NCI-H526 treated with DMSO at 0.1 percent for 48 hours (cell line): ENCODE results near the gene OGA.
"Not testable (repeated sequence)": the region's sequence is repeated elsewhere in the genome, so short reads cannot be mapped to it uniquely, and the experiment has no call there.

ENCODE experiments used
- DNase-seq: peaks from one replicate; lab custom pipeline; 2025; lab: John Stamatoyannopoulos, UW

The OGA gene

DNA sequence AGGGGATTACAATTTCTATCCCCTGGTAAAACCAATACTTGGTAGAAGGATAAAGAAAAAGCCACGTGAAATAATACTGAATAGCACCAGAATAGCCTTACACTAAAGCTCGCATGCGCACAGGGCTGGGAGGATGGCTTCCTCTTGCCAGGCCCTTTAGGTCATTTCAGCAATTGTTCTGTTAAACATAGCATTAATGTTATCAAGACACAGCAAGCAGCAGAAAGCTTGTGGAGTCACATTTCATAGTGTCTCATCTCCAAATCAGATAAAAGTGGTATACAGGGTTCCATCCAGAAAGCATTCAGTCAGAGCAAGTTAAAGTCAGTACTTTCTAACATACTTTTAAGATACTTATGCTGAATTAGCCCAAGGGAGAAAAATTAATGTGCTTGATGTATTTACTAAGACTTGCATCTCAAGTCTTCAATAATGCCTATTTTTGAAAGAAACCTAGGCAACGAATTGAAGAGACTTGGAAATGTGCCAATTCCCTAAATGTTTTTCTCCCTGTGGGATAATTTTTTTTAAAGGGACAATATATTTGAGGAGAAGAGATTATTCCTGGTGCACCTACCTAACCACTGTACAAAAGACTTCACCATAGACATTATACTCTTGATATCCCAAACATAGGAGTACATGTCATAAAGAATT, 20.7 kb downstream of the OGA start:
- DNase-seq = no peak

DNA sequence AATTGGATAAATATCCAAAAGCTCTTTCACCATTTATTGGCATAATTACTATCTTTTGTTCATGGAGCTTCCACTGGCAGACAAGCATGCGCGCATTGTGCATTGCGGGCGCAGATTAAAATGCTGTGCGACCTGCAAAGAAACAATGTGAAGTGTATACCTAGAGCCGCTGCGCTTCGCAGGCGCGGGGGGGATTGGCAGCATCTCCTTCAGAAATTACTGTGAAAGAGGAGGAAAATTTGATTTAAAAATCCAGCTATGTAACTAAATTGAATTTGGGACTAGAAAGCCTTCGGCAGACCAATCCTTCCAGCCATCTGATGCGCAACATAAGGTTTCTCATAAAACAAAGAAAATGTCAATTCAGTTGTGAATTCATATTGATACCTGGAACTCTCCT, 24.7 kb downstream of the OGA start:
- no peak for DNase-seq

DNA sequence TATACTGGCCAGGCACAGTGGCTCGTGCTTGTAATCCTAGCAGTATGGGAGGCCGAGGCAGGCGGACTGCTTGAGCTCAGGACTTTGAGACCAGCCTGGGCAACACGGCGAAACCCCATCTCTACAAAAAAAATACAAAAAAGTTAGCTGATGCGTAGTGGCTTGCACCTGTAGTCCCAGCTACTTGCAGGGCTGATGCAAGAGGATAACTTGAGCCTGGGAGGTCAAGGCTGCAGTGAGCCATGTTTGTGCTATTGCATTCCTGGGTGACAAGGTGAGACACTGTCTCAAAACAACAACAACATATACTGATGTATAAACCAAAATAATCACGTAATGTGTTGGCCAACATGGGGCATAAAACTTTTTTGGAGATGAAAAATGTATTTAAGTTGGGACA, 28.6 kb downstream of the OGA start:
- DNase-seq = no peak

DNA sequence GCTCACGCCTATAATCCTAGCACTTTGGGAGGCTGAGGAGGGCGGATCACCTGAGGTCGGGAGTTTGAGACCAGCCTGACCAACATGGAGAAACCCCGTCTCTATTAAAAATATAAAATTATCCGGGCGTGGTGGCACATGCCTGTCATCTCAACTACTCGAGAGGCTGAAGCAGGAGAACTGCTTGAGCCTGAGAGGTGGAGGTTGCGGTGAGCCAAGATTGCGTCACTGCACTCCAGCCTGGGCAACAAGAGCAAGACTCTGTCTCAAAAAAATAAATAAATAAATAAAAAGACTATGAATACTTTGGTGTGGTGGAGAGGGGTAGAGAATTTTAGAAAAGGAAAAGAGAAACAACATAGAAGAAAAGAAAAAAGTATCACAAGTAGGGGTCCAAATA, 29.0 kb downstream of the OGA start:
- not testable (repeated sequence) for DNase-seq

DNA sequence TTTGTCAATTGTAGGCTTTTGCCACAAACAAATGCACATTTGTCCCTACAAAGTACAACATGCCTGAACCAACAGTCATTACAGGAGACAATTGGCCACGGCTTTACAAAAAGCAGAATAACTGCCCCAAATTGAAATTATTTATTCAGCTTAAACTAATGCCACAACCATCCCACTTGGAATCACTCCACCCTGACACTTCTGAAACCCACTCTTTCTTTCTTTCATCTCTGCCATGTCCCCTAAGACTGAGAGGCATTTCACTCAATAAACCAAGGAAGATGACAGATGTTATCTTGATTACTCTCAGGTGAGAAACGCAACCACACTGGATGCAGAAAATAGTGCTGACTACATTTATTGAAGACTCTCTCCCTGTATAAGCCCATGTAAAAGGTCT, 32.4 kb downstream of the OGA start:
- no peak for DNase-seq

DNA sequence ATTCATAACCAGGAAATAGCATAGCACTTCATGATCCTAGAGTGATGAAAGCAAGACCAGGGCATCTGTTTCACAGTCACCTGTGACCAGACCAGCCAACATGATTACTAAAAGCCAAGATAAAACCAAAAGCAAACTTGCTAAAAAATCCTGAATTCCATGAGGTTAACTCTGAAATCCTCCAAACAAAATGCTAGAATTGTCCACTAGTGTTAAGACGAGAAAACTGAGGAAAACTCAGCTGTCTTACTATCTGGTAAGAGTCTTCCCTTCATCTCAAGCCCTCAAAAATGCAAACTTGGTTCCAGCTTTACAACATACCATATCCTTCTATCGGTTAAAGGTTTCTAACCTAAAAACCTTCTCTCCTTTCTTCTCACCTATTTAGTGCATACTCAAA, 33.7 kb downstream of the OGA start:
- no peak for DNase-seq

DNA sequence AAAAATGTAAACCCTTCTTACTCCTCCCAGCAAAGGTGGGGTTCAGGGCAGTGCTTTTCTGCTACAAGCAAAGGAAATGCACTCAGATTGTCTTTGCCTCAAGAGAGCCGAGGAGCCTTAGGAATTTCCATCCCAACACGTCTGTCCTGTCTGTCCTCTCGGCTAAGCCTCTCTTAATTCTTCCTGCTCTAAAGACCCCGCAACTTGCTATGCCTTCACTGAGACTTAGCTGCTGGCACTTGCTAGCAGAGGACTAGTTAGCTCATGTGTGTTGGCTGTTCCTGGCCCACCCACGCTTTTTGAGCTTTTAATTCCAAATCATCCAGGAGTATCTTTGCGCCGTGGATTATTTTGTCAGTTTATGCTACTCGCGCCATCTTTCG, 34.5 kb downstream of the OGA start:
- no peak for DNase-seq

DNA sequence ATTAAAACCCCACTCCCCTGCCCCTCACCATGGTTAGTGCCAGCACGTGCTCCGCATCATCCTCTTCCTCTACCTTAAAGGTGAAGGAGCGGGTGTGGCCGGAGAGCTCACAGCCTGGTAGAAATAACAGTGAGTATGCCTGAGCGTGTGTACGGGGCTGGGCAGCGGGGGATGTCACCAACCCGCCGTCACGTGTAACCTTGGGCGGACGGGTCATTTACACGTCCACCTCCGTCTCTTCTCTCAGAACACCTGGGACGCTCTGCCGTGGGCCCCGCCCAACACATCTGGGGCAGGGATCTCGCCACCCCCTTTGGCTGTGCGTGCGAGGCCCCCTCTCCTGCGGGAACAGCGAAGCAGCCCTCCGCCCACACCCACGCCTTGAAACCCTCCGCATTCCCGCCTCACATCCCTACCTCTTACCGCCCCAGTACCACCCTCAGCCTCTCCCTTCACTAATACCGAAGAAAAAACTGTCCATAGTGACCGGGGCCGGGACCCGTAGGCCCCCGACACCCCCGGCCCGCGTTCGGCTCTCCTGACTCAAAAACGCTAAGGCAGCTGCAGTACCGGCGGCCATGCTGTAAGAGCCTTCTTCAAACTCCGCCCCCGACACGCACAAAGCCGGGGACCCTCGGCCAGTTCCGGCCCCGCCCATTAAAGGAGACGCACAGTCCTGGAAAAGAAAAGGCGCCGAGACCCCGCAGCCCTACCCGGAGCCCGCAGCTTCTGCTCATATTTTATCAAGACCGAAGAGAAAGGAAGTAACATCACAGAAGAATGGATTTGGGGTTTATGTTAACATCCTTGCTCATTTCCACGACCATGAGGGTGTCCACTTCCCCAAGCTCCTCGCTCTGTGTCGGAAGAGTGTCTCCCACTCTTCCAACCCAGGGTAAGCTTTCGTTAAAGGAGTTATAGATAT, 35.2 kb downstream of the OGA start, which contains the start of gene NPM3:
TSS of gene NPM3 (minus strand) at position 636 of the 925 bp plus-strand sequence. CDS start at position 580, 56 bp downstream.
- DNase-seq = peak; percentile 39

DNA sequence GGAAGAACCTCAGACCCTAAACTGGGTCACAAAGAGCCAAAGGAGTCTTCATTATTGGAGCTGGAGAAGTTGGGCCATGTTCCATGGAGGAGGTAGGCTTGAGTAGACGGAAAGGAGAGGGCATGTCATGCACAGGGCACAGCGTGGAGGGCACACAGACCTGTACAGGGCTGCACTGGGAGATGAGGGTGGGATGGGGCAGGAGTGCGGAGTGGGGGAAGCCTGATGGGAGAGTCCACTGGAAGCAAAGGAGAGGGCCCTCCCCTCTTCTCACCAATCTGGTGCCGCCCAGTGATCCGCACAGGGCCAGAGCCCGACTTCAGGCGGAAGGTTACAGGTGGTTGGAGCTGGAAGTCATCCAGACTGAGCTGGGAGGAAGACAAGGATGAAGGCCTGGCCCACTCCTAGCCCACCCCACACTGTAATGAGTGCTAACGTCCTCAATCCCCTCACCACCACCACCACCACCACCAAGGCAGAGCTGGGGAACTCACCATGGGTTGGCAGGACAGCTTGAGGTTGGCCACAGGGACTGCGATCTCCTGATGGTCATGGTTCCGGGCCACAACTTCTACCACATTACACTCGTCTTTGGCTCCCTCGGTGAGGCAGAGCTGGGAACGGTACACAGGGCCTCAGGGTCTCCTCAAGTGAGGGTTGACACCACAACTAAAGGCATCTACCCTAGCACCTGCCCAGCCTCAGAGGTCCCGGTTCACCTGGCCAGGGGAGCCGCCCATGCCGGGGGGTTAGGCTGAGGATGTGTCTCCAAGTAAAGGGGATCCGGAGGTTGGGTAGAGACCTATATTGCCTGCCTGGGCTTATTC, 36.0 kb downstream of the OGA start:
- no peak for DNase-seq

DNA sequence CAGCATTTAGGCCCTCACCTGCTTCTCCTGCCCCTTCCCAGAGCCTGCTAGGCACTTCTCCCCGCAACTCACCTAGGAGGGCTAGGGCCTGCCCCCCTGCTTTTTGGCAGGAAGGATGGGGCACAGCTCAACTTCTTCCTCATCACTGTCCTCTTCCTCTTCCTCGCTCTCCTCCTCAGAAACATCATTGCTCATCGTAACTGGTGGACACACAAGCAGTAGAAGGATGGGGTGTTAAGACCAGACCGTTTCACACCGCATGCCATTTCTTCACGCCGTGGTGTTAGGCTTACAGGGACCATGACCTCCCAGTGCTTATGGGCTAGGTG, 36.6 kb downstream of the OGA start:
- DNase-seq = no peak

DNA sequence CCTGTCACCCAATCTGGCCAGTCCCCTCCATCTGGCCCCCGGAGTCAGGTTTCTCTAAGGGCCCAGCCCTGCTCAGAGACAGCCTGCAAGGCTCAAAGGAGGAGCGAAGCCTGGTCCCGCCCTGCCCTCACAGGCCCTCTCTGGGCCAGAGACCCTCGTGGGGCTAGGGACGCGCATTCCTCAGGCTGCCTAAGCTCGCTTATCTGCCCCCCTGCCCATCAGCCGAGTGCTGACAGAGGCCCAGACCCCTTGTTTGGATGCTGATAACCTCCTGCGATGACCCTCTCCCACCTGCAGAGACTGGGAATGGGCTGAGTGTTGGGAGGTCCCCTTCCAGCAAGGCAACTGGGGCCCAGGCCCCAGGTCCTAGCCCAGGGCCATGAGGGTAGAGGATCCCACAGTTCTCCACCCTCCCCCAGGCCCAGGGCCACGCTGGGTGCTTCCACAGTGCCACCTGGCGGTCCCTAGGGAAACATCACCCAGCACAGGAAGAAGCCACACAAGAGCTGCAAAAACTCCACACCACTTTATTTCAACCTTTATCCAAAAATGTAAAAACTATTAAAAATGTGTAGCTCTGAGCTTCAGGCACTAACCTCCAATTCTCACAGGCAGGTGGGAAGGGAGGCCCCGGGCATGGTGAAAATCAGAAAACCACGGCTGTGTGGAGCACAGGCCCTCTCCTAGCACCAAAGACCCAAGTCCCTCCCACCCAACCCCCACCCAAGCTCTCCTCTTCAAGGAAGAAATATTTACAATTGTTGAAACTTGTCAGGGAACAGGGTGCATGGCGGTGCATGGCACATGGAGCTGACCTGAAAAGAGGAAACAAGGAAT, 37.2 kb downstream of the OGA start:
- peak; percentile 8 for DNase-seq

DNA sequence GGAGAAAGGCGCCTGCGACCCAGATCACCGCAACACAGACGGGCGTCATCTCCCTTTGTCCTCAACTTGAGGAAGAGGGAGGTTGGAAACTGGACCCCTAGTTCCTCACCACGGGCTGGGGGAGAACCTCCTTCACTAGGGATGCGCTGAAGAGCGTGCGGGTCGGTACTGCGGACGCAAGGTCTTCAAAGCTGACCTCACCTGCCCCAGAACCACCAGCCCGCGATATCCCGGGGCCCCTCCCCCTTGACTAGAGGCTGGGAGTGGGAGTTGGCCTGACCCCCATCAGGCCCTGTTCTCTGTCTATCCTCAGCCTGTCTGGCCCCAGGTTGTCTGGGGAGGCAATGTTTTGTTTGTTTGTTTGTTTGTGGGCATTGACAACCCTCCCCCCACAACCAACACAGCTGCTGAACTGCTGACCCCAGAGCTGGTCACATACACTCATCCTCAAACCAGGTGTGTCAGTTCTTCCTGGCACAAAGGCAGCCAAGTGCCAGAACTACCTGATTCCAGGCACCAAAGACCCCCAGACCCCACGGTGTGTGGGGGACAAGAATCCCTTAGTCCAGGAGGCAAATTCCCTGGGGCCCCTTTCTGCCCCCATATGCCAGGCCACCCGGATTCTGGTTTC, 37.9 kb downstream of the OGA start:
- DNase-seq = no peak

DNA sequence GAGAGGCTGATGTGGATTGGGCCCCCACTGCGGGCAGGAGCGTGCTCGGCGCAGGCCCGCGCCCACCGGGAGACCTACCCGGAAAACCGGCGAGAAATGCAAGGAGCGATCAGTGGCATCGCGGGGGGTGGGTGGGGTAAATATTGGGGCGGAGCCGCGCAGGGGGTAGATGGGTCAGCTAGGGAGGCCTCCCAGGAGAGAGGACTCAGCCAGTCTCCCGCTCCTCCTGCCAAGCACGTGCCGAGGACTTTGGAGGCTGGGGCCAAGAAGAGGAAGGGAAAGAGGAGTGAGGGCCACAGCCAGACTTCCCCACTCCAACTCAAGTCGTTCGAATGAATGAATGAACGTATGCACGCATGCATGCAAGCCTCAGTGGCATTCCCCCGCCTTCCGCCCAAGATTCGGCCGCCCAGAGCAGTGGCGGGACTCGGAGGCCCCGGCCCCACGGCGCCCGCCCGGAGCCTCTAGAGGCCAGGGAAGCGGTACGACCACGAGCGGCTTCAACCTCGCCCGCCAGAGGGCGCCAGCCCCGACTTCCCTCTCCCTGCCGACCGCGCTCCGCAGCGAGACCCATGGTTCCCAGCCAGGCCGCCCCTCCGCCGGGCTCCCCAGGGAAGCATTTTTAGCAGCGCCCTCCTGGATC, 38.6 kb downstream of the OGA start:
- peak; percentile 18 for DNase-seq

DNA sequence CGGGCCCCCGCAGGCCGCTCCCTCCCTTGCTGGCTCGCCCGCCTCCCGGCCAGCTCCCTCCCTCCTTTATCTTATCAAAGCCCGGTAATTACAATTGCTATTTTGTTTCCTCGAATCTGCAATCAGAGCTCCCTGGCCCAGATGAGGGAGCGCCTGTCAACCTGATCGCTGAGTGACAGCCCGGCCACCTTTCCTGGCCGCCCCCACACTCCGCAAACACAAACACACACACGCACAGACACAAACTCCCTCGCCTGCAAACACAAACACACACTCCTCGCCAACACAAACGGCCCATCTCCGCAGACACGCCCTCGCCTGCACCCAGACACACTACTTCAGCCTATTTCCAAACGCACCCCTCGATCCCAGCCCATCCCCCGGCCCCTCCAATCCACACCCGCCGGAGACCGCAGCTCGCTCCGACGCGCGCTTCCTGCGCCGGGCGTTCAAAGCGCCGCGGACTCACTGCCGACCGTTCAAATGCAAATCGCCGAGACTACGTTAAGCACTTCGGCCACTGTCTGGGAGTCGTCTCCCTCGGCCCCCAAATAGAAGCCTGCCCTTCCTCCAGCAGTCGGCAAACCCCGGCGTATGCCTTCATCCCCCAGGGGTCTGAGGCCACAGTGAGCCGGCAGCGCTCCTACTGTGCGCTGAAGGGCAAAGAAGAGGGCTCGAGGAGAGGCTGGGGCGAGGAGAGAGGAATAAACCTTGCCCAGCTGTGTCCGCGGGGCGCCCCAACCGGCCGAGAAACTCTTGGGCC, 39.3 kb downstream of the OGA start:
- DNase-seq = peak; percentile 37

DNA sequence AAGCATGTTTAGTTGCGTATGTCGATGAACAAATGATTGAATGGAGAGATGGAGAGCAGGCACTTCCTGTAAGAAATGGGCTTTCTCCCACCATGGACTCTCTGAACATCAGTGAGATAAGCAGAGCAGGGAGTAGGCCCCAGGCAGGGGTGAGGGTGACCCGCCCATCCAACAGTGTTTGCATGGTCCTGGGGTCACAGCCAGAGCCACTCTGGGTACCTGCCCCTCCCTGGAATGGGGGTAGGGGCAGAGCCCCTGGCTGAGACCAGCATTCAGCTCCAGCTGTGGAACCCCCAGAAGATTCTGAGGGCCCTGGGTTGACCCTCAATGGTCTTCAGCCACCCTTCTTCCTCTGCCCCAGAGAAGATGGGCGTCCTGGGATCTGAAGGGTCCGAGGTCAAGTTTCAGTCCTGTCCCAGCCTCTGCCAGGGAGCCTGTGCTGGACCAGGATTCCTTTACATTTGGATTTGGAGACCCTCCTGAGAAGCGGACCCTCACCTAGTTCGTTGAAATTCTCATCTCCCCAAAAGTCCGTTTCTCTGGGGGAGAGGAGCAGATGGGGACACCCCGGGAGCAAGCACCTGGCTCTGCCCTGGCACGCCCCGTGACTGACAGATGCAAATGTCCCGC, 40.0 kb downstream of the OGA start:
- DNase-seq = no peak

DNA sequence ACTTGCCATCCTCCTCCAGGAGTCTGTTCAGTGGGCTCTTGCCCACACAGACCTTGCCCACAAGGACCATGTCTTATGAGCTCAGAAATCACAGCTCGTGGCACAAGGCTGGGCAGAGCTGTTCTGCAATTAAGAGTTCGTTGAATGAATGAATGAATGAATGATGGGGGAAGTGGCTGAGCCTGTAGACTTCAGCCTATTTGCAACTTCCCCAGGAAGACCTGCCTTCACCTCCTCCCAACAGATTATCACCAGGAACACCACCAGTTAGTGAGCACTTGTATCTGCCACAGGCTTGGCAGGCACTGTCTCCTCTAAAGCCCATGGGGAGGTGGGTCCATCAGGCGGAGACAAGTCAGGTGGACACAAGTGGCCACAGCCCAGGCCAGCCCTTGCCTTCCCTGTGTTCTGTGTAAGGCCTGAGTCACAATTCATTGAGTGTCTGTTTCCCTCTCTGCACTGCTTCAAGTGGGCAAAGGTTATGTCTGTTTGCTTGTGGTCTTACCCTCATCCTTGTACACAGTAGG, 40.6 kb downstream of the OGA start:
- no peak for DNase-seq

DNA sequence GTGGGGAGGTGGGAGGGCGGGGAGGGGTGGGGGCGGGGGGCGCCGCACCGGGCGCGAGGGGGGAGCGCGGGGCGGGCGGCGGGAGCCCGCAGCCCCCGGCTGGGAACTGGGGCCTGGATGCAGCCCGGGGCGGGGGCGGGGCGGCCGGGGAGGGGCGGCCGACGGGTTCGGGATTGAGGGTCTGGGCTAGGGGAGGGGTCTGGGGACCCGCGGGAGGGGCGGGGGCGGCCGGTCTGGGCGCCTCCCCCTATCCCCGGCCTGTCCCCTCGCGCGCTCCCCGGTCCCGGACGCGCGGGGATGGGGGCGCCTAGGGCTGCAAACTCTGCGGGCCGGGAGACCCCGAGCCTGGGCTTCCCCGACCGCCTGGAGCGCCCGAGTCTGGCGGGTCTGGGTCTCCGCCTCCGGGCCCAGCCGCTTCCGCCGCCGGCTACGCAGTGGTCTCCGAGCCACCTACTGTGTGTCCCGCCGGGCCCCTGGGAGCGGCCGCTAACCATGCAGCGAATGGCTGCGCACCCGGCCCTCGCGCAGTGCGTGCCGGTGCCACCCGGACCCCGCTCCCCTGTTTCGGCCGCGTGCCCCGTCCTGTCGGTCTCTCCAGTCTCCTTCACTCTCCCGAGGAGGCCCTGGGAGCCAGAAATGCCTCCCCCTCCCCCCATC, 42.0 kb downstream of the OGA start:
- DNase-seq = no peak

DNA sequence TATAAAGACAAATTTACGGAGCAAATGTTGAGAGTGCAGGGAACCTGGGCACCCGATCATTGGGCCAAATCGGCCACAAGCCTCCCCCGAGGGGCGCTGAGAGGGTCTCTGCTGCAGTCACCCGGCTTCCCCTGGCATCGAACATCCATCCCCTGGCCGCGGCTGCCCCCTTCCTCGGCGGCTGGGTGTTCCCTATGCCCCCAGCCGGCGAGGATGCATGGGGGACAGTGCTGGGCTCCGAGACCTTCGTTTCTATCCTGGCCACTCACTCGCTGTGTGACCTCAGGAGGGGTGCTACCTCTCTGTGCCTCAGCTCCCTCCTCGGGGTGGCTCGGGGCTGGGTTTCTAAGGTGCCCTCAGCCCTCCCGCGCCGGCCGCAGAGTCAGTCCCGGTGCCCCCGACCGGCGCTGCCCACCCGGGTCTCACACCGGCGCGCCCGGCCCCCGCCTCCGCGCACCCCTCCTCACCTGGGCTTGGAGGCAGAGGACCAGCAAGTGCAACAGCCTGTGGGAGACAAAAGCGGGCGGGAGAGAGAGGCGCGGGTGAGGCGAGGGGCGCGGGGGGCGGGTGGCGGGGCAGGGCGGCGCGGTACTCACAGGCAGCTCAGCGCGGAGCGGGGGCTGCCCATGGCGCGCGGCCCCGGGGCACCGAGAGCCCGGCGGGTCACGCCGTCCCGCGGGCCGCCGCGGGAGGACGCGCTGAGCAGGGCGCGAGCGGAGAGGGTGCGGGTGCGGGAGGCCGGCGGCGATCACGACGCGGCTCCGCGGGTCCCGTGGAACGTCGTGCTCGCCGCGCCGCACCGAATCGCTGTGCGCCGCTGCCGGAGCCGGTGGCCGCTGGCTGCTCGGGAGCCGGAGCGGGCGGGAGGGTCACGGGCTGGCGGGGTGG, 42.7 kb downstream of the OGA start, which contains the start of gene FGF8:
TSS of gene FGF8 (minus strand) at position 842 of the 888 bp plus-strand sequence. CDS start at position 628, 214 bp downstream.
- DNase-seq = no peak
